GM12873 (cell line): ENCODE results near the gene GOLGA6A.
A peak's percentile ranks its signal among the peaks of the same experiment; 100 is the strongest.

Experiments
- CTCF ChIP-seq: IDR thresholded peaks from 2 replicates; pipeline ENCODE4 v1.5.1; 2012; ENCODE audit warnings: low read depth, mild to moderate bottlenecking, moderate library complexity, low read length, control low read depth; ENCODE audit not compliant: insufficient read depth; ENCODE audit errors: missing control alignments

The GOLGA6A gene

GRCh38 chr15:74037171-74038117 lies 44.9 kb downstream of the GOLGA6A start:
- TF ChIP-seq CTCF, result no peak

- peak; percentile 30 for TF ChIP-seq CTCF
Measured at GRCh38 chr15:74036271-74037170, 45.8 kb downstream of the GOLGA6A start.

- no peak for TF ChIP-seq CTCF
Measured at GRCh38 chr15:74035121-74036017, 47.0 kb downstream of the GOLGA6A start.

- TF ChIP-seq CTCF, result no peak
Measured at GRCh38 chr15:74034206-74034755, 48.1 kb downstream of the GOLGA6A start.

- no peak for TF ChIP-seq CTCF
Measured at GRCh38 chr15:74032606-74033561, 49.5 kb downstream of the GOLGA6A start.

- no peak for TF ChIP-seq CTCF
Measured at GRCh38 chr15:74032046-74032445, 50.3 kb downstream of the GOLGA6A start.
